K562 (cell line): Measurements from ENCODE around the gene OBSCN. TPM values are rescaled to one million over a fixed set of nuclear protein-coding genes. Genes with fewer than 3 reads are reported as not detected.
A peak's percentile ranks its signal among the peaks of the same experiment; 100 is the strongest.

ENCODE experiments used
- AFF1 ChIP-seq, 2 experiments: fragments of 450-650 bp; IDR thresholded peaks; 2 replicates each; pipeline ENCODE4 v1.6.1; 2018; ENCODE audit warnings: mild to moderate bottlenecking in 2 of 2, low read depth in 1 of 2; ENCODE audit not compliant: partially characterized antibody in 2 of 2
- ATF2 ChIP-seq: sonication (generic); formaldehyde crosslinking; IDR thresholded peaks from 2 replicates; pipeline ENCODE4 v1.8.1; 2022; ENCODE audit warnings: missing genetic modification reagents
- ERF ChIP-seq: fragments of 450-650 bp; formaldehyde crosslinking; IDR thresholded peaks from 2 replicates; pipeline ENCODE4 v1.4.0; 2020; ENCODE audit warnings: mild to moderate bottlenecking, mixed read lengths
- HMBOX1 ChIP-seq: sonication (generic); IDR thresholded peaks from 2 replicates; pipeline ENCODE4 v1.6.1; 2016
- HMGXB4 ChIP-seq: sonication (generic); formaldehyde crosslinking; IDR thresholded peaks from 2 replicates; pipeline ENCODE4 v1.8.1; 2023; ENCODE audit warnings: mild to moderate bottlenecking, missing genetic modification reagents
- L3MBTL2 ChIP-seq: fragments of 450-650 bp; IDR thresholded peaks from 2 replicates; pipeline ENCODE4 v1.6.1; 2016; ENCODE audit warnings: mild to moderate bottlenecking, moderate library complexity
- NFRKB ChIP-seq: fragments of 450-650 bp; IDR thresholded peaks from 2 replicates; pipeline ENCODE4 v1.6.1; 2016; ENCODE audit warnings: low read depth
- POLR3G ChIP-seq: IDR thresholded peaks from 2 replicates; pipeline ENCODE4 v1.6.1; 2011; ENCODE audit not compliant: insufficient read length, insufficient replicate concordance; ENCODE audit errors: extremely low read depth
- PPARD ChIP-seq: fragments of 250-450 bp; sonication (Bioruptor Pico); IDR thresholded peaks from 2 replicates; pipeline ENCODE4 v1.8.0; 2022; ENCODE audit warnings: inconsistent platforms, mild to moderate bottlenecking, moderate library complexity
- SLC30A9 ChIP-seq: fragments of 250-450 bp; sonication (Bioruptor Pico); IDR thresholded peaks from 2 replicates; pipeline ENCODE4 v1.8.0; 2022; ENCODE audit warnings: mild to moderate bottlenecking, moderate library complexity
- XRCC3 ChIP-seq: fragments of 450-650 bp; IDR thresholded peaks from 2 replicates; pipeline ENCODE4 v1.6.1; 2017; ENCODE audit warnings: mild to moderate bottlenecking, moderate library complexity
- ZNF280B ChIP-seq: fragments of 250-450 bp; sonication (Bioruptor Pico); IDR thresholded peaks from 2 replicates; pipeline ENCODE4 v1.5.1; 2021; ENCODE audit warnings: mild to moderate bottlenecking
- ZNF395 ChIP-seq: fragments of 200-800 bp; sonication (Bioruptor generic); IDR thresholded peaks from 2 replicates; pipeline ENCODE4 v1.6.1; 2017; ENCODE audit warnings: missing genetic modification characterization, missing compliant biosample characterization
- ZNF431 ChIP-seq: sonication (generic); formaldehyde crosslinking; IDR thresholded peaks from 2 replicates; pipeline ENCODE4 v1.8.0; 2022; ENCODE audit warnings: mild to moderate bottlenecking, missing genetic modification reagents
- polyA plus RNA-seq, 8 experiments: library from polyadenylated mRNA; depleted of rRNA in 4 of 8; stranded (reverse) in 5 of 8; unstranded in 3 of 8; fragments of >200 nt; fragmentation: Nextera tagmentation in 2 of 8; fragmentation: Illumina TruSeq in 1 of 8; extraction: Ambion mirVana in 2 of 8; extraction: Trizol in 1 of 8; gene quantifications; 2 replicates each; pipeline versions ENCODE4 v1.2.1 to v1.2.3, GENCODE V29; 2011 to 2014; ENCODE audit warnings: inconsistent platforms in 1 of 8, missing spikeins in 1 of 8
- total RNA-seq, 7 experiments: library from RNA; depleted of rRNA in 6 of 7; stranded (reverse); fragments of >200 nt in 6 of 7; fragmentation: Illumina TruSeq in 2 of 7; extraction: Trizol in 2 of 7; gene quantifications; 2 replicates each; pipeline versions ENCODE4 v1.2.1 to v1.2.3, GENCODE V29; 2011 to 2021; ENCODE audit warnings: low replicate concordance in 1 of 7

Gene OBSCN
- total and polyA plus RNA-seq, 9 of the 15 experiments (the other 6 are each of a cell fraction or from before 2014, with no cell fraction given) = 0.18 to 19.7 (median 3.6) TPM

GRCh38 chr1:228367798-228368791 lies 160.3 kb downstream of the OBSCN start (continued):
- TF ChIP-seq HMBOX1 (0 out of 2 replicates have a peak, but pooled peaks have one; percentile 15), ZNF395 (no peak), SLC30A9 (CRISPR knock-in tag) (no peak), ZNF431 (0 out of 2 replicates have a peak, but pooled peaks have one; percentile 23), AFF1 (IDR thresholded peaks at IDR 0.05; ENCODE audit: low read depth in 1 of 2, partially characterized antibody in 2 of 2) (peak in 1 of 2 experiments; percentile 59), HMGXB4 (CRISPR knock-in tag) (peak; percentile 51; the same call in 1 of the 2 replicates), ATF2 (CRISPR knock-in tag) (no peak), L3MBTL2 (peak; percentile 83), NFRKB (0 out of 2 replicates have a peak, but pooled peaks have one; percentile 44), POLR3G (no peak), ZNF280B (CRISPR knock-in tag) (no peak), XRCC3 (no peak), ERF (CRISPR knock-in tag) (no peak), PPARD (CRISPR knock-in tag) (no peak)
